Measurements from ENCODE around the gene APOC3. TPM values are rescaled to one million over a fixed set of nuclear protein-coding genes. Genes with fewer than 3 reads are reported as not detected.

Gene APOC3
- not detected for total RNA-seq

- intact Hi-C loops (cut with DNase I) = no loop called here
- no peak within 1 kb of the TSS for H3K27ac ChIP-seq
- WGBS = 72% methylated on average over 9 of the region's 9 CpGs
- no peaks in the 10 kb centered on the region for H3K9me3 ChIP-seq
- H3K27me3 ChIP-seq (replicated peaks; ENCODE audit: insufficient read depth) = no peaks in the 10 kb centered on the region
- TF ChIP-seq CTCF (IDR thresholded peaks at IDR 0.05) = no peak
- TF ChIP-seq POLR2A (IDR thresholded peaks at IDR 0.05) = no peak
- TF ChIP-seq POLR2AphosphoS5 (IDR thresholded peaks at IDR 0.05) = no peak
- no peaks in the 10 kb centered on the region for H3K4me1 ChIP-seq (replicated peaks)
- no peak for DNase-seq (ENCODE audit: low spot score)
- no peaks in the 10 kb centered on the region for H3K36me3 ChIP-seq
- no peak within 1 kb of the TSS for H3K4me3 ChIP-seq
These were observed at the start of gene APOC3 for GRCh38 chr11:116829525-116830183. TSS of gene APOC3 (plus strand) at chr11:116829907. CDS start at chr11:116830583, 676 bp downstream.

DNA sequence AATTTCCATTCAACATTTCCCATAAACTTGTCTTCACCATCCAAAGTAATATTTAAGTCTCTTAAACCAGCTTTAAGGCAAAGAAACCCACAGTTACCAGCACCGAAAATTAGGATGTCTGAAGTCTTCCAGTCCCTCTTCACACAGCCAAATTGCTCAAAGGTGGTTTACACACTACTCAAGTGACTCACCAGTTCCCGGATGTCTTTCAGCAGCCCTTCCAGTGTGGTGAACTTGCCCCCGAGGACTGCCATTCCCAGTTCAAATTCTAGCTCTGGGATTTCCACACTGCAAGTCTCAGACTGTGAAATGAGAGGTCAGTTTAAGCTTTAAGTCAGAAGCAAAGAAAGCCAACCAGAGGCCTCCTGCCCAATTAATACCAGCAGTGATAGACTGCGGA is 47.0 kb upstream of the APOC3 start:
- intact Hi-C loops (cut with DNase I) = no loop called here
- Histone ChIP-seq H3K36me3 (peaks cover 14 to 18% of the 10 kb centered on the region in 2 donors), H3K9me3 (no peaks in the 10 kb centered on the region), H3K27me3 (replicated peaks; ENCODE audit: insufficient read depth) (no peaks in the 10 kb centered on the region), H3K4me1 (replicated peaks) (peaks cover 3% of the 10 kb centered on the region), H3K27ac (no peak overlapping the region), H3K4me3 (no peak overlapping the region)
- TF ChIP-seq CTCF (IDR thresholded peaks at IDR 0.05) = no peak
- TF ChIP-seq POLR2A (IDR thresholded peaks at IDR 0.05) = no peak
- no peak for TF ChIP-seq POLR2AphosphoS5 (IDR thresholded peaks at IDR 0.05)
- WGBS = 88% methylated on average over 4 of the region's 4 CpGs
- DNase-seq (ENCODE audit: low spot score) = no peak

DNA sequence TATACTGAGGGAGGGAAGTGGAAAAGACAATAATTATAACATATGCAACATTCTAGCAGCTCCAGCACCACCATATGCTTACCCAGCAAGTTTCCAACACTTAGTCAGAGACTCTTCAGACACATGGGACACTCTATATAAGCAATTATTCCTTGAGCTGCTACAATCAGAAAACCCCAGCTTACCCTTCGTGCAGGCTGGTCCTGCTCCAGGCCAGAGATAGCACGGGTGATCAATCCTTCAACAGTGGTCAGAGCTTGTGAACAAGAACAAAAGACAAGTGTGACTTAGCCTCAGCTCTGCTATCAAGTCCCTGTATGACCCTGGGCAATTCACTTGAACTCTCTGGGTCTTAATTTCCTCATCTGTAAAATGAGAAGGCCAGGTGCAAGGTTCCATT is 43.4 kb upstream of the APOC3 start:
- no peak for DNase-seq (ENCODE audit: low spot score)
- intact Hi-C loops (cut with DNase I) = loop anchor here (5.0 kb wide), 2 partner anchors 316 to 446 kb away; partner anchors contain the start of genes PCSK7 and RNF214
- peaks cover 3% of the 10 kb centered on the region for H3K4me1 ChIP-seq (replicated peaks)
- TF ChIP-seq POLR2A (IDR thresholded peaks at IDR 0.05) (no peak), POLR2AphosphoS5 (IDR thresholded peaks at IDR 0.05) (no peak), CTCF (IDR thresholded peaks at IDR 0.05) (no peak)
- peaks cover 9 to 10% of the 10 kb centered on the region in 2 donors for H3K36me3 ChIP-seq
- H3K27ac ChIP-seq = no peak overlapping the region
- no peaks in the 10 kb centered on the region for H3K27me3 ChIP-seq (replicated peaks; ENCODE audit: insufficient read depth)
- no peak overlapping the region for H3K4me3 ChIP-seq
- WGBS = 92% methylated on average over 2 of the region's 2 CpGs
- no peaks in the 10 kb centered on the region for H3K9me3 ChIP-seq

GRCh38 chr11:116786966-116787365 is 42.7 kb upstream of the APOC3 start:
- no peaks in the 10 kb centered on the region for H3K9me3 ChIP-seq
- 55% methylated on average over 5 of the region's 5 CpGs for WGBS
- peak overlapping the region; percentile 79 to 89 for H3K4me3 ChIP-seq
- TF ChIP-seq CTCF (IDR thresholded peaks at IDR 0.05) (no peak), POLR2A (IDR thresholded peaks at IDR 0.05) (no peak), POLR2AphosphoS5 (IDR thresholded peaks at IDR 0.05) (no peak)
- intact Hi-C loops (cut with DNase I) = loop anchor here (5.0 kb wide), 2 partner anchors 315 to 445 kb away; partner anchors contain the start of genes PCSK7 and RNF214
- H3K4me1 ChIP-seq (replicated peaks) = peaks cover 3% of the 10 kb centered on the region
- no peak overlapping the region for H3K27ac ChIP-seq
- no peak for DNase-seq (ENCODE audit: low spot score)
- peaks cover 9 to 10% of the 10 kb centered on the region in 2 donors for H3K36me3 ChIP-seq
- H3K27me3 ChIP-seq (replicated peaks; ENCODE audit: insufficient read depth) = no peaks in the 10 kb centered on the region

DNA sequence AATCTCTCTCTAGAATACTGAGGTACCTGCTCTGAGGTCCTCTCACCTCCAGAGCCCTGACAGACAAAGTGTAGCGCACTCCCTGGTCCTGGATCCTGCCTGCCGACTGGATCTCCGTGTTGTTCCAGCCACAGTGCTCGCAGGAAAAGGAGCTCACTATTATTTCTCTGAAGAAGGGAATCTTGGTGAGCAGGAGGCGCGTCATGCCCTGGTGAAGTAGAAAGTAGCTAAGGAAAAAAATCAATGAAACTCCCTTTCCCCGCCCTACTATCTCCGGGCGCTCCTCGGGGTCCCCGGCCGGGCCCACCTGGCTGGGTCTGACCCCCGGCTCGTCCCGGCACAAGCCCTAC is 42.3 kb upstream of the APOC3 start:
- H3K9me3 ChIP-seq = no peaks in the 10 kb centered on the region
- WGBS = 0% methylated on average over 15 of the region's 15 CpGs
- TF ChIP-seq POLR2AphosphoS5 (IDR thresholded peaks at IDR 0.05) (no peak), POLR2A (IDR thresholded peaks at IDR 0.05) (no peak), CTCF (IDR thresholded peaks at IDR 0.05) (no peak)
- DNase-seq (ENCODE audit: low spot score) = no peak
- peaks cover 9 to 10% of the 10 kb centered on the region in 2 donors for H3K36me3 ChIP-seq
- peak overlapping the region; percentile 73 to 83 for H3K27ac ChIP-seq
- intact Hi-C loops (cut with DNase I) = loop anchor here (5.0 kb wide), 2 partner anchors 315 to 445 kb away; partner anchors contain the start of genes PCSK7 and RNF214
- peak overlapping the region; percentile 79 to 89 for H3K4me3 ChIP-seq
- peaks cover 3% of the 10 kb centered on the region for H3K4me1 ChIP-seq (replicated peaks)
- H3K27me3 ChIP-seq (replicated peaks; ENCODE audit: insufficient read depth) = no peaks in the 10 kb centered on the region

Data from prostate gland (tissue), 2 donors.